Endothelial cell (in vitro differentiated cells): ENCODE measurements around the gene RAC3. TPM values are rescaled to one million over a fixed set of nuclear protein-coding genes. Genes with fewer than 3 reads are reported as not detected.

Source experiments
- DNase-seq: peaks from one replicate; pipeline ENCODE4 v3.0.0; 2021; ENCODE audit warnings: low spot score
- H3K27ac Mint-ChIP-seq: one replicate; pipeline ENCODE4 v1.8.0; 2021; ENCODE audit warnings: mixed read lengths, inconsistent platforms; ENCODE audit not compliant: unreplicated experiment
- H3K27me3 Mint-ChIP-seq: one replicate; pipeline ENCODE4 v1.8.0; 2021; ENCODE audit warnings: mild to moderate bottlenecking, moderate library complexity, mixed read lengths, inconsistent platforms; ENCODE audit not compliant: unreplicated experiment
- H3K36me3 Mint-ChIP-seq: one replicate; pipeline ENCODE4 v1.8.0; 2021; ENCODE audit warnings: mild to moderate bottlenecking, low read depth, mixed read lengths, inconsistent platforms; ENCODE audit not compliant: unreplicated experiment
- H3K4me1 Mint-ChIP-seq: one replicate; pipeline ENCODE4 v1.8.0; 2021; ENCODE audit warnings: mild to moderate bottlenecking, mixed read lengths, inconsistent platforms; ENCODE audit not compliant: unreplicated experiment
- H3K4me3 Mint-ChIP-seq: one replicate; pipeline ENCODE4 v1.8.0; 2021; ENCODE audit warnings: mild to moderate bottlenecking, mixed read lengths, inconsistent platforms; ENCODE audit not compliant: unreplicated experiment
- H3K9me3 Mint-ChIP-seq: one replicate; pipeline ENCODE4 v1.8.0; 2021; ENCODE audit warnings: mixed read lengths, inconsistent platforms; ENCODE audit not compliant: unreplicated experiment
- CTCF ChIP-seq: fragments of 200-600 bp; sonication (generic); IDR thresholded peaks from one replicate; pipeline ENCODE4 v1.5.0; 2021; ENCODE audit warnings: antibody characterized with exemption; ENCODE audit not compliant: unreplicated experiment
- total RNA-seq: library from RNA; stranded (reverse); fragmentation: NEBNext Ultra II Directional; extraction: Animal tissue kit (Norgen Biotek cat#: 25700); gene quantifications from one replicate; pipeline ENCODE4 v1.2.1, GENCODE V29; 2021; ENCODE audit not compliant: unreplicated experiment

RAC3 gene
- total RNA-seq, 1 donor from 2014 or later, result 24.0 TPM

DNA sequence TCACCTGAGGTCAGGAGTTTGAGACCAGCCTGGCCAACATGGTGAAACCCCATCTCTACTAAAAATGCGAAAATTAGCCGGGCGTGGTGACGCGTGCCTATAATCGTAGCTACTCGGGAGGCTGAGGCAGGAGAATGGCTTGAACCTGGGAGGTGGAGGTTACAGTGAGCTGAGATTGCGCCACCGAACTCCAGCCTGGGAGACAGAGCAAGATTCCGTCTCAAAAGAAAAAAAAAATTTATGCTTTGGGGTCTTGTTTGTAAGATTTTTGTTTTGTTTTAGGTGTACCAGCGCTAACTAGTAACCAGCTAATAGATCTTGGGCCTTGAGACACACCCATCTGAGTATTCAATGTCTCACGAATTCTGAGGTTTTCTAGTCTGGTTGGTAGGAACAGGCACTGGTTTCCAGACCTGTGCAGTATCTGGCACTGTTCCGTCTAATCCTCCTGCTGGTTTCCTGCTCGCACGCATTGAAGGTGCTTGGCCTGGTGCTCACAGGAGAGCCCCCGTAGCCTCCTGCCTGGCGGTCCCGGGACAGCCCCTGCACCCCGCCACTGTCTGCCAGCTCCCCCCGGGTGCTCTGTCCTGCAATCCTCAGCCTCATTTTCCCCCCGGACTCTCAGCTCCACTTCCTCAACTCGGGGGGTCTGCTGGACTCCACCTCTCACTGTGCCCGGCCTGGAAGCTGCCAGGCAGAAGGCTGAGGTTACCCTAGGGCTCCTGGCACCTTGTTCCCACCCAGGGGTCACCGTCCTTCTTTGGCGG, 44.7 kb downstream of the RAC3 start:
- DNase-seq, result no peak
- peaks cover 4% of the 10 kb centered on the region for H3K36me3 Mint-ChIP-seq
- peaks cover 3% of the 10 kb centered on the region for H3K27me3 Mint-ChIP-seq
- no peak overlapping the region for H3K4me3 Mint-ChIP-seq
- H3K4me1 Mint-ChIP-seq, result no peaks in the 10 kb centered on the region
- no peaks in the 10 kb centered on the region for H3K9me3 Mint-ChIP-seq
- no peak for TF ChIP-seq CTCF
- no peak overlapping the region for H3K27ac Mint-ChIP-seq

DNA sequence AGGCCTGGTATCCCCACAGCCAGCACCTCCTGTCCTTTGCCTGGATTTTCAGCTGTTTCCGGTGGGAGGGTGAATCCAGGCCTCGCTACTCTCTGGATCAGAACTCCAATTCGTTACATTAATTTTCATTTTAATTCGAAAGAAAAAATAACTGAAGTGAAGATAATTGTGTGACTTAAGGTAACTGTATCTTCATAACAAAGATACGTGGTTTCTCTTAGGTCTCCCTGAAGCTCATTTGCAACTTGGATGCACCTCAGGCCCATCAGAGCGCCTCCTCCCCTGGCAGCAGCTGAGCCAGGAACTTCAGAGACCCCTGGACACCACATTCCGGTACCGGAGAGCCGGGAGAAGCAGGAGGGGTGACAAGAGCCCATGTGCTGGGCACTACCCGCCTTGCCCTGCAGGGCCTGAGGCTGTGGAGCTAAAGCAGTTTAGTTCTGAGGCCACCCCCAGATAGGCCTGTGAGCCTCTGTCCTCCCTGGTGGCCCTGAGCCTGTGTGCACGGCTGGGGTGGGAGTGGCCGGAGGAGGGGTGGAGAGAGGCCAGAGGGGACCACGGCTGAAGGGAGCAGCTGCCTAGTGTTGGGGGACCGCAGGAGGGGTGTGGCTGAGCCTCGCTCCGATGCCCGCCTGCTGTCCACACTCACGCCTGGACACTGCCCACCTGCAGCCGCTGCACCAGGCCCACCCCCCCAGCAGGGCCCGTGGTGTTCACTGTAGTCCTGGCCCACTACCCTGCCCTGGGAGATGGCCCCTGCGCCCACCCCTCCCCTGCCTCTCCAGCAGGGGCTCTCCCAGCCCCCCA, 45.5 kb downstream of the RAC3 start:
- Mint-ChIP-seq H3K9me3 (no peaks in the 10 kb centered on the region), H3K4me1 (no peaks in the 10 kb centered on the region), H3K27me3 (peaks cover 3% of the 10 kb centered on the region), H3K4me3 (no peak overlapping the region), H3K36me3 (peaks cover 4% of the 10 kb centered on the region), H3K27ac (no peak overlapping the region)
- TF ChIP-seq CTCF, result no peak
- no peak for DNase-seq

DNA sequence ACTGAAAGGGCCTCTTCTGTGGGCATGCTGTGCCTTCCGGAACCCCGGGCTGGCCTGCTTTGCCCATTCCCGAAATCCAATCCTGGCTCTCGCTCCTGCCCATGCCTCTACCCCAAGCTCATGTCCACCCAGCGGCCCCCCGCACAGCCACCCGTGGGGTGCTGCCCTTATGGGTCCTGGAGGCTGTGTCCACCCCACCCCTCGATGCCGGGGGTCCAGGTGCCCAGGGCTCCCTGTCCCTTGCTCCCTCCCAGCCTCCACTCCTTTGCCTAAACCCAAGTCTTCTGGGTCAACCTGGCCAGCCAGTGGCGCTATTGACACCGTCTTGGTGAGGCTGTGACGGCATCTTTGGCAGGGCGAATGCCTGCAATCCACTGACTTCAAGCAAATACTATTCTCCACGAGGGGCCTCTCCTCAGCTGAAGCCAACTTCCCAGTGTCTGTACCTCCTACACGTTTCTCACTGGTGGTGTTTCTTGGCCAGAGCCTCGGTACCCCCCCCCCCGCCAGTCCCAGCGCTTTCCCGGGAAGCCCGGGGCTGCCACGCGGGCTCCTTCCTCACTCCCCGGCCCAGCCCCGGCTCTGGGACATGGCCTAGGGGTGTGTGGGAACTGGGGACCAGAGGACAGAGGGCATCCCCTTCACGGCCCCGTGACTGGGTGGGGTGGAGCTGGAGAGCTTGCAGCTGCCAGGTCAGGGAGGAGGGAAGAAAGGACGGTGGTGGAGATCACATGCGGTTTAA, 46.3 kb downstream of the RAC3 start:
- H3K4me3 Mint-ChIP-seq, result no peak overlapping the region
- TF ChIP-seq CTCF, result no peak
- H3K27me3 Mint-ChIP-seq, result peaks cover 3% of the 10 kb centered on the region
- no peak for DNase-seq
- peaks cover 4% of the 10 kb centered on the region for H3K36me3 Mint-ChIP-seq
- H3K9me3 Mint-ChIP-seq, result no peaks in the 10 kb centered on the region
- peak overlapping the region; percentile 43 for H3K27ac Mint-ChIP-seq
- no peaks in the 10 kb centered on the region for H3K4me1 Mint-ChIP-seq

GRCh38 chr17:82078433-82078832, 47.0 kb downstream of the RAC3 start:
- no peak for TF ChIP-seq CTCF
- no peaks in the 10 kb centered on the region for H3K9me3 Mint-ChIP-seq
- H3K4me3 Mint-ChIP-seq, result no peak overlapping the region
- H3K36me3 Mint-ChIP-seq, result peaks cover 4% of the 10 kb centered on the region
- H3K27ac Mint-ChIP-seq, result peak overlapping the region; percentile 43
- no peaks in the 10 kb centered on the region for H3K4me1 Mint-ChIP-seq
- no peak for DNase-seq
- peaks cover 3% of the 10 kb centered on the region for H3K27me3 Mint-ChIP-seq
